ENCODE results near the gene AKR1C1.
"Not testable (repeated sequence)": the region's sequence is repeated elsewhere in the genome, so short reads cannot be mapped to it uniquely, and the experiment has no call there.

DNA sequence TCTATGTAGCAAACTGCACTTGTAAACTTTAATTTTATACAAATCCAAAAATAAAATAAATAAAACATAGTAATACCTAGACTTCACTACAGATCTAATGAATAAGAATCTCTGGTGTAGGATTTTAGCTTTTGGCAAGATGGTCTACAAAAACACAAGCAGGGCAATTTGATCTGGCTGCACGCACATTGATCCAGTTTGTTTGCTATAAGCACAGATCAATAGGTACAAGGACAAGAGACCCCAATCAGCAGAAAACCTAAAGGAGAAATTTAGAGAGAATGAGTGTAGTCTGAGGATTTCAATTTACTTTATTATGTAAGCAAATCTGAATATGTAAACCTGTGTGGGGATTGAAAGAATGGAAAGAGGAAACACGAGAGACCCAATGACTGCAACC is 48.2 kb downstream of the AKR1C1 start:
- not testable (repeated sequence) for TF ChIP-seq POLR2A (IDR thresholded peaks at IDR 0.05; ENCODE audit: low read depth, low read length); POLR2AphosphoS5 (IDR thresholded peaks at IDR 0.05; ENCODE audit: insufficient read depth, low read depth, low read length); EZH2 (IDR thresholded peaks at IDR 0.05; ENCODE audit: borderline replicate concordance, low read depth, low read length, severe bottlenecking); FOS (IDR thresholded peaks at IDR 0.05; ENCODE audit: borderline replicate concordance, insufficient read depth, low read length); MYC (IDR thresholded peaks at IDR 0.05; ENCODE audit: low read depth, low read length); JUN (IDR thresholded peaks at IDR 0.05; ENCODE audit: borderline replicate concordance, insufficient read depth, insufficient read length, low read depth)
- TF ChIP-seq, protein P1, sequence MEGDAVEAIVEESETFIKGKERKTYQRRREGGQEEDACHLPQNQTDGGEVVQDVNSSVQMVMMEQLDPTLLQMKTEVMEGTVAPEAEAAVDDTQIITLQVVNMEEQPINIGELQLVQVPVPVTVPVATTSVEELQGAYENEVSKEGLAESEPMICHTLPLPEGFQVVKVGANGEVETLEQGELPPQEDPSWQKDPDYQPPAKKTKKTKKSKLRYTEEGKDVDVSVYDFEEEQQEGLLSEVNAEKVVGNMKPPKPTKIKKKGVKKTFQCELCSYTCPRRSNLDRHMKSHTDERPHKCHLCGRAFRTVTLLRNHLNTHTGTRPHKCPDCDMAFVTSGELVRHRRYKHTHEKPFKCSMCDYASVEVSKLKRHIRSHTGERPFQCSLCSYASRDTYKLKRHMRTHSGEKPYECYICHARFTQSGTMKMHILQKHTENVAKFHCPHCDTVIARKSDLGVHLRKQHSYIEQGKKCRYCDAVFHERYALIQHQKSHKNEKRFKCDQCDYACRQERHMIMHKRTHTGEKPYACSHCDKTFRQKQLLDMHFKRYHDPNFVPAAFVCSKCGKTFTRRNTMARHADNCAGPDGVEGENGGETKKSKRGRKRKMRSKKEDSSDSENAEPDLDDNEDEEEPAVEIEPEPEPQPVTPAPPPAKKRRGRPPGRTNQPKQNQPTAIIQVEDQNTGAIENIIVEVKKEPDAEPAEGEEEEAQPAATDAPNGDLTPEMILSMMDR (IDR thresholded peaks at IDR 0.05; ENCODE audit: extremely low read depth in 1 of 2, insufficient read depth in 1 of 2, low read depth in 1 of 2, low read length in 2 of 2): not testable (repeated sequence)
- TF ChIP-seq, protein P2, sequence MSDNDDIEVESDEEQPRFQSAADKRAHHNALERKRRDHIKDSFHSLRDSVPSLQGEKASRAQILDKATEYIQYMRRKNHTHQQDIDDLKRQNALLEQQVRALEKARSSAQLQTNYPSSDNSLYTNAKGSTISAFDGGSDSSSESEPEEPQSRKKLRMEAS (IDR thresholded peaks at IDR 0.05; ENCODE audit: insufficient read depth, insufficient read length): not testable (repeated sequence)
